Transverse colon (tissue), 4 donors: ENCODE results near the gene RPAIN.

Source experiments
- CTCF ChIP-seq, 5 experiments: fragments of 200-600 bp in 3 of 5; fragments of 450-650 bp in 2 of 5; sonication (generic) in 3 of 5; IDR thresholded peaks; 1 replicate in 2 of 5; 2 replicates in 3 of 5; pipeline ENCODE4 v1.5.1; 2016 to 2017; ENCODE audit warnings: antibody characterized with exemption in 5 of 5, inconsistent platforms in 3 of 5, mild to moderate bottlenecking in 2 of 5, moderate library complexity in 1 of 5
- POLR2A ChIP-seq: fragments of 450-650 bp; IDR thresholded peaks from one replicate; pipeline ENCODE4 v1.6.1; 2016; ENCODE audit warnings: antibody characterized with exemption, mild to moderate bottlenecking, moderate library complexity
- POLR2AphosphoS5 ChIP-seq, 3 donors: sonication (generic); formaldehyde crosslinking; IDR thresholded peaks; one replicate each; pipeline ENCODE4 v1.6.1; 2016; ENCODE audit warnings: antibody characterized with exemption in 3 of 3

GRCh38 chr17:5439446-5439764 is 19.4 kb downstream of the RPAIN start:
- TF ChIP-seq CTCF (IDR thresholded peaks at IDR 0.05) (peak in 2 of 5 experiments; percentile 28 to 49), POLR2A (no peak), POLR2AphosphoS5 (IDR thresholded peaks at IDR 0.05) (no peak)
